ENCODE results near the gene CGB2.
A peak's percentile ranks its signal among the peaks of the same experiment; 100 is the strongest.
"Not testable (repeated sequence)": the region's sequence is repeated elsewhere in the genome, so short reads cannot be mapped to it uniquely, and the experiment has no call there.

GRCh38 chr19:49074869-49075268 lies 43.2 kb downstream of the CGB2 start:
- TF ChIP-seq EZH2 (IDR thresholded peaks at IDR 0.05; ENCODE audit: low read depth), result not testable (repeated sequence)
- TF ChIP-seq CTCF (conservative IDR thresholded peaks at IDR 0.05), result peak; percentile 82

All from PC-9 (cell line).